T-cell (primary cell): ENCODE data around the gene FBXO31. TPM values are rescaled to one million over a fixed set of nuclear protein-coding genes. Genes with fewer than 3 reads are reported as not detected.

Experiments
- ATAC-seq, 4 experiments: fragments of 200-7000 bp in 3 of 4; fragments of 150-1000 bp in 1 of 4; cut with Tn5 transposase; replicated peaks in 1 of 4; 1 replicate in 3 of 4; 2 replicates in 1 of 4; pipeline ENCODE4 v1.10.0; 2021; ENCODE audit warnings: moderate library complexity in 3 of 4, mild to moderate bottlenecking in 2 of 4, moderate number of reproducible peaks in 1 of 4
- CTCF ChIA-PET, 2 donors: fragments of 300-600 bp; sonication (Branson Sonifier 250); formaldehyde crosslinking; loops; one replicate each; lab custom pipeline; 2022; ENCODE audit warnings: antibody characterized with exemption in 2 of 2; lab: Charles Lee
- POLR2A ChIA-PET, 2 donors: fragments of 300-600 bp; sonication (Branson Sonifier 250); formaldehyde crosslinking; loops; one replicate each; lab custom pipeline; 2022; ENCODE audit warnings: antibody characterized with exemption in 2 of 2; lab: Charles Lee
- DNase-seq, 35 experiments: peaks; one replicate each; pipeline versions ENCODE4 v3.0.0 to v3.0.0-alpha.2; 2013 to 2023
- H3K27ac ChIP-seq: one replicate; pipeline ENCODE4 v1.5.1; 2013; ENCODE audit warnings: low read length
- H3K27me3 ChIP-seq, 2 experiments: replicated peaks in 1 of 2; 1 replicate in 1 of 2; 2 replicates in 1 of 2; pipeline versions ENCODE4 v1.6.1 to v1.7.0; 2013; ENCODE audit warnings: low read length in 1 of 2, mixed read lengths in 1 of 2; ENCODE audit not compliant: control insufficient read depth in 2 of 2, insufficient read depth in 2 of 2; ENCODE audit errors: extremely low read depth in 1 of 2
- H3K36me3 ChIP-seq, 2 donors: 1 replicate in 1 of 2; 2 replicates in 1 of 2; pipeline versions ENCODE4 v1.6.1 to v1.7.0; 2013; ENCODE audit warnings: low read length in 1 of 2; ENCODE audit not compliant: control insufficient read depth in 2 of 2, insufficient read depth in 1 of 2; ENCODE audit errors: extremely low read depth in 1 of 2
- H3K4me1 ChIP-seq, 2 experiments: 1 replicate in 1 of 2; 2 replicates in 1 of 2; pipeline versions ENCODE4 v1.6.1 to v1.7.0; 2013; ENCODE audit warnings: low read length in 2 of 2, mixed read lengths in 1 of 2; ENCODE audit not compliant: insufficient read depth in 2 of 2, control insufficient read depth in 1 of 2; ENCODE audit errors: extremely low read depth in 1 of 2
- H3K4me3 ChIP-seq, 2 donors: 1 replicate in 1 of 2; 2 replicates in 1 of 2; pipeline versions ENCODE4 v1.5.1 to v1.7.0; 2013; ENCODE audit warnings: mild to moderate bottlenecking in 2 of 2, low read length in 1 of 2, moderate library complexity in 1 of 2; ENCODE audit not compliant: control insufficient read depth in 1 of 2; ENCODE audit errors: extremely low read depth in 1 of 2
- H3K9me3 ChIP-seq: 2 replicates; pipeline ENCODE4 v1.7.0; 2013
- H3K27ac Mint-ChIP-seq, 2 donors: one replicate each; pipeline ENCODE4 v1.8.0; 2020 to 2021; ENCODE audit warnings: mild to moderate bottlenecking in 2 of 2, mixed read lengths in 2 of 2
- H3K27me3 Mint-ChIP-seq, 2 donors: one replicate each; pipeline ENCODE4 v1.8.0; 2021 to 2022; ENCODE audit warnings: mixed read lengths in 2 of 2
- H3K36me3 Mint-ChIP-seq: one replicate; pipeline ENCODE4 v1.8.0; 2021; ENCODE audit warnings: mixed read lengths
- H3K4me1 Mint-ChIP-seq, 3 donors: one replicate each; pipeline ENCODE4 v1.8.0; 2020 to 2022; ENCODE audit warnings: mixed read lengths in 3 of 3, mild to moderate bottlenecking in 1 of 3
- H3K4me3 Mint-ChIP-seq, 3 donors: one replicate each; pipeline ENCODE4 v1.8.0; 2020 to 2022; ENCODE audit warnings: mild to moderate bottlenecking in 3 of 3, mixed read lengths in 3 of 3, moderate library complexity in 3 of 3
- H3K9me3 Mint-ChIP-seq, 3 donors: one replicate each; pipeline ENCODE4 v1.8.0; 2020 to 2022; ENCODE audit warnings: mixed read lengths in 3 of 3
- WGBS: methylation state at CpG from one replicate; pipeline ENCODE4 v1.1.5; 2013; ENCODE audit warnings: missing lambda C conversion rate; ENCODE audit not compliant: insufficient coverage; 5-methylcytosine and 5-hydroxymethylcytosine counted together
- total RNA-seq, 35 experiments: library from RNA in 6 of 35; stranded (reverse) in 6 of 35; fragments of 120-200 nt in 1 of 35; gene quantifications; one replicate each; pipeline versions ENCODE4 v1.2.1 to v1.2.4 and lab custom pipeline; 2013 to 2026

The FBXO31 gene
- total RNA-seq, 5 donors from 2014 or later (not counting 1 experiment from before 2014, with no cell fraction given), result 34.7 to 67.2 (median 55.6) TPM

DNA sequence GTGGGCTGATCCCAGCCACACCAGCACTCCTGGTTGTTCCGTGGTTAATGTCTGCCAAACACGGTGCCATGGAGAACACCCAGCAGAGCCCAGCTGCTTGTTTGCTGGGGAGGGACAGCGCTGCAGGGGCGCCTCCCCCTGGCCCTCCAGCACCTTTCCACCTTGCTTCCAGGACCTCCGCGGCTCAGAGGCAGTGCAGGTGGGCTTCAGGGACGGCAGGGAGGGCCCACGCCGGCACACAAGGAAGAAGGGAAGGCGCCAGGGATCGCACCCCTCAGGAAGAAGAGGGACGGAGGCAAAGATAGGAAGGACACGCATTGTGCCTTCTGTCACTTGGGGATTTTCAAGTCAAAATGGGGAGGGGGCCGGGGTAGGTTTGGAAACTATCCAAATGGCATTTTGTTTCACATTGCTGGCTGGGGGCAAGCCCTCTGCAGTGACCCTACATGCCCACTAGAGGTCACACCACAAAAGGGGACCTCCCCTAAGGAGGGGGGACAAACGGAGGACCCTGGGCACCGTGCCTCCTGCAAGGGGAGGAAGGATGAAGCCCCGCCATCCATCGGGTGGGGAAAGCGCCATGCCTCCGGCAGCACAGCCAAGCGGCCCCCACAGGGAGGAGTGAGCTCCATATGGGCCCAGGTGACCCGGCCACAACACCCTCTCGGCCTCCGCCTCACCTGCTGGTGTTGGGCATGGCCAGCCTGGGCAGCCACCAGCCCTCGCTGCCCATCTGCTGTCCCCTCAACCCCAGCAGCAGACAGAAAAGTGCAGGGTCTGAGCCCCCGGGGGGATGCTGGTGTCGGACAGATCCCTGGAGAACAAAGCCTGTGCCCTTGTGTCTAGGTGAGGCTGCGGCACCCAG lies 58.9 kb downstream of the FBXO31 start:
- POLR2A ChIA-PET, result no interaction called here
- Mint-ChIP-seq H3K36me3 (peaks cover 10% of the 10 kb centered on the region), H3K27ac (no peak overlapping the region), H3K4me1 (peaks cover 0 to 9% (median 0%) of the 10 kb centered on the region in 3 donors), H3K27me3 (no peaks in the 10 kb centered on the region), H3K4me3 (no peak overlapping the region), H3K9me3 (no peaks in the 10 kb centered on the region)
- ATAC-seq, result peak; percentile 67 to 86 (median 75)
- WGBS, result 67% methylated on average over 18 of the region's 28 CpGs
- no peak overlapping the region for H3K27ac ChIP-seq
- no peaks in the 10 kb centered on the region for H3K9me3 ChIP-seq
- H3K27me3 ChIP-seq, result no peaks in the 10 kb centered on the region
- CTCF ChIA-PET, result interaction anchor here in 1 of 2 donors (0.6 kb wide), 1 partner anchor 59 kb away, joined by 3 read pairs; the partner anchor contains the start of gene FBXO31
- peaks cover 0 to 8% of the 10 kb centered on the region in 2 experiments for H3K4me1 ChIP-seq
- H3K36me3 ChIP-seq, result peaks cover 7 to 8% of the 10 kb centered on the region in 2 donors
- no peak overlapping the region for H3K4me3 ChIP-seq
- peak in 29 of 35 experiments; percentile 12 to 65 (median 36) for DNase-seq

DNA sequence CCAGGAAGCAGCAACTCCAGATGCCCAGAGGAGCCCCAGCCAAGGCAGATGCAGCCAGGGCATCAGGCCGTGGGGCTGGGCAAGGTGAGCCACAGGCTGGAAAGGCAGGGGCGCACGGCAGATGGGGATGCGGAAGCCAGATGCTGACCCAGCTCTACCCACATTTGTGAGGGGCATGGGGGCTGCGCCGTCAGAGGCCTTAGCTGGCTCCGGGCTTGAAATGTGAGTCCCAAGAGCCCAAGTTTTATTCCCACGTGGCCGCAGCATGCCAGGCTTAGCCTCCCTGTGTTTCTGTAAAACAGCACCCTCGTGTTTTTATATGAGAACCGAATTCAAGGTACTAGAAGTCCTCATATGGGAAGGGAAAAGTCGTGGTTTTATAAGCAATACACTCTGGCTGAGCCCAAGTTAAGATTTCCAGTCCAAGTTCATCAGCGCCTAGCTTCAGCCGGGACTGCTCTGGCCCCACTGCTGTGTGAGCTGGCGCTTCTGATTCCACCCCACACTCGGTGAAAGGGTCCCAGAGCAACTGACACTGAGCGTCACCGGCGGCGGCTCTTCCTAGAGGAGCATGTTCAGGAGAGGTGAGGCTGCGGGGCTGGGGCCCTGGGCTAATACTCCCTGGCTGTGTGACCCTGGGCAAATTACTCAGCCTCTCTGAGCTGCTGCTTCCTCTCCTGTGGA lies 59.7 kb downstream of the FBXO31 start:
- no peak overlapping the region for H3K4me3 Mint-ChIP-seq
- POLR2A ChIA-PET, result no interaction called here

DNA sequence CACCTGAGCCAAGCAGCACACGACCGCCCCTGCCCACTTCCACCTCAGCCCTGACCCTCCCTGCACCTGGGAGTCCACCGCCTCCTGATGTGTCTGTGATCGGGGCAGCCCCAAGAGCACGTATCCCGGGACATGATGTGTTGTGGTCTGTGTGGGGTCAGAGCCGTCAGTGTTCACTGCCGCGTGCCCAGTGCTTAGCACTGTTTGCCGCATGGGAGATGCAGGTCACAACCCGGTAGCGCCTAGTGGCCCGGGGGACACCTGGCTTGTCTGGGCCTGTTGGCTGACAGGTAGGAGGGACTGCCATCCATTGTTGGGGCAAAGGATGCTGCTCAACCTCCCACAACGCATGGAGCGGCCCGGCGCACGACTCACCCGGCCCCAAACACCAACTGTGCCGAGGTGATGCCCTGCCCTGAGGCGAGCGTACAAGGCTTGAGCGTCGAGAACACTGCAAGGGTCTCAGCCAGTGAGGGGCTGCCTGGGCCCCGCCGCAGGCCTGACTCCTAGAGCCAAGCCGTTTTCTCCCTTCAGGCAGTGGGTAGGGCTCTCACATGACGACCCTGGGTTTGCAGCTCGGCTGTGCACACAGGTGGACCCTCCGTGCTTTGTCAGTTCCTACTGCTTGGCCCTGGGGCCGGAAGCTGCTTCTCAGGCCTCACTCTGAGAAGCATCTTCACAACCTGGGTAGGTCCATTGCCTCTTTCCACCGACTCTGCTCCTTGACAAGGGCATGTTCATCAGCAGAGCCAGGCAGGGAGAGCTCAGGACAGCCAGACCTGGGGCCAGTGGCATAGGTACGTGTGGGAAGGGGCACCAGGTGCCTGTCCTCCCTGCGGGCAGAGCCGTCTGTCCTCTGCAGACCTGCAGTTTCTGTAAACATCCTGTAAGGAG lies 60.5 kb downstream of the FBXO31 start:
- H3K36me3 Mint-ChIP-seq, result no peaks in the 10 kb centered on the region
- 96% methylated on average over 32 of the region's 35 CpGs for WGBS
- POLR2A ChIA-PET, result no interaction called here
- DNase-seq, result no peak
- no peak for ATAC-seq
- no peaks in the 10 kb centered on the region for H3K27me3 ChIP-seq
- no peaks in the 10 kb centered on the region for H3K27me3 Mint-ChIP-seq
- no peak overlapping the region for H3K27ac Mint-ChIP-seq
- H3K9me3 ChIP-seq, result no peaks in the 10 kb centered on the region
- H3K4me1 Mint-ChIP-seq, result peaks cover 11 to 18% (median 11%) of the 10 kb centered on the region in 3 donors
- no peak overlapping the region for H3K27ac ChIP-seq
- peaks cover 0 to 7% of the 10 kb centered on the region in 2 donors for H3K36me3 ChIP-seq
- H3K4me1 ChIP-seq, result peaks cover 5 to 12% of the 10 kb centered on the region in 2 experiments
- no peak overlapping the region for H3K4me3 ChIP-seq
- CTCF ChIA-PET, result no interaction called here
- no peak overlapping the region for H3K4me3 Mint-ChIP-seq
- no peaks in the 10 kb centered on the region for H3K9me3 Mint-ChIP-seq

More for the DNA sequence above, 59.7 kb downstream of the FBXO31 start:
- WGBS, result 94% methylated on average over 12 of the region's 21 CpGs
- DNase-seq, result no peak
- H3K4me3 ChIP-seq, result no peak overlapping the region
- no peaks in the 10 kb centered on the region for H3K9me3 Mint-ChIP-seq
- H3K4me1 ChIP-seq, result peaks cover 0 to 8% of the 10 kb centered on the region in 2 experiments
- no peak overlapping the region for H3K27ac ChIP-seq
- CTCF ChIA-PET, result interaction anchor here in 1 of 2 donors (0.6 kb wide), 1 partner anchor 60 kb away, joined by 3 read pairs; the partner anchor contains the start of gene FBXO31
- H3K9me3 ChIP-seq, result no peaks in the 10 kb centered on the region
- no peak for ATAC-seq
- no peaks in the 10 kb centered on the region for H3K27me3 Mint-ChIP-seq
- peaks cover 2 to 7% of the 10 kb centered on the region in 2 donors for H3K36me3 ChIP-seq
- no peaks in the 10 kb centered on the region for H3K27me3 ChIP-seq
- peaks cover 3 to 10% (median 3%) of the 10 kb centered on the region in 3 donors for H3K4me1 Mint-ChIP-seq
- H3K36me3 Mint-ChIP-seq, result peaks cover 5% of the 10 kb centered on the region
- H3K27ac Mint-ChIP-seq, result no peak overlapping the region

DNA sequence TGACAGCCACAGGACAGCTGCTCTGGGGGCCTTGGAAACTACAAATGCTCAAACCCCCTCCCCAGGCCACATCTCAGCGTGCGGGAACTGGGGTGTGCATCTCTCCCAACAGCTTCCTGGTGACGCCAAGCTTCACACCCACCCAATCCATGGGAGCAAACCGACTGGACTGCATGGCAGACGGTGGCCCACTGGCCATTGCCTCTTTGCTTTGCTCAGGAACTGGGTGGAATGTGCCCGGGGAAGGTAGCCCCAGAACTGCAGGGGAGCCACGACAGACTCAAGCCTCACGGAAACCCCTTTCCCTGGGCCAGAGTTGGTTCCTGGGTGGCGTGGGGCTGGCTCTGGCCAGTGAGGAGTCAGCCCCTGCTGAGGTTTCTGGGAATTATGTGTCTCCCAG lies 61.2 kb downstream of the FBXO31 start:
- Histone ChIP-seq H3K4me1 (peaks cover 7 to 16% of the 10 kb centered on the region in 2 experiments), H3K27me3 (no peaks in the 10 kb centered on the region), H3K9me3 (no peaks in the 10 kb centered on the region), H3K27ac (no peak overlapping the region), H3K36me3 (peaks cover 0 to 5% of the 10 kb centered on the region in 2 donors), H3K4me3 (no peak overlapping the region)
- ChIA-PET CTCF (interaction anchor here in 1 of 2 donors (1.1 kb wide), 1 partner anchor 9 kb away, joined by 3 read pairs; no protein-coding TSS in a partner anchor), POLR2A (no interaction called here)
- WGBS, result 86% methylated on average over 2 of the region's 9 CpGs
- no peaks in the 10 kb centered on the region for H3K36me3 Mint-ChIP-seq
- no peak for ATAC-seq
- H3K9me3 Mint-ChIP-seq, result no peaks in the 10 kb centered on the region
- no peaks in the 10 kb centered on the region for H3K27me3 Mint-ChIP-seq
- no peak overlapping the region for H3K27ac Mint-ChIP-seq
- peaks cover 14 to 24% (median 15%) of the 10 kb centered on the region in 3 donors for H3K4me1 Mint-ChIP-seq
- no peak for DNase-seq
- H3K4me3 Mint-ChIP-seq, result no peak overlapping the region

GRCh38 chr16:87321336-87322107 lies 62.1 kb downstream of the FBXO31 start:
- no peaks in the 10 kb centered on the region for H3K9me3 ChIP-seq
- H3K36me3 ChIP-seq, result peaks cover 0 to 1% of the 10 kb centered on the region in 2 donors
- no peak overlapping the region for H3K4me3 ChIP-seq
- H3K27ac ChIP-seq, result no peak overlapping the region
- ChIA-PET POLR2A (no interaction called here), CTCF (interaction anchor here in 1 of 2 donors (1.1 kb wide), 1 partner anchor 10 kb away, joined by 3 read pairs; no protein-coding TSS in a partner anchor)
- DNase-seq (no peak), ATAC-seq (no peak)
- H3K4me1 ChIP-seq, result peaks cover 7 to 18% of the 10 kb centered on the region in 2 experiments
- H3K9me3 Mint-ChIP-seq, result no peaks in the 10 kb centered on the region
- 90% methylated on average over 10 of the region's 20 CpGs for WGBS
- no peaks in the 10 kb centered on the region for H3K27me3 Mint-ChIP-seq
- H3K36me3 Mint-ChIP-seq, result no peaks in the 10 kb centered on the region
- H3K4me1 Mint-ChIP-seq, result peaks cover 14 to 24% (median 15%) of the 10 kb centered on the region in 3 donors
- H3K4me3 Mint-ChIP-seq, result no peak overlapping the region
- H3K27me3 ChIP-seq, result no peaks in the 10 kb centered on the region
- no peak overlapping the region for H3K27ac Mint-ChIP-seq
